HL-60 (cell line): ENCODE data around the gene PLCG1.

Experiments used
- POLR2AphosphoS5 ChIP-seq: IDR thresholded peaks from 2 replicates; pipeline ENCODE4 v1.6.1; 2012; ENCODE audit warnings: low read depth
- TF ChIP-seq, protein P1 (sequence below): IDR thresholded peaks from one replicate; pipeline ENCODE4 v1.5.1; 2011; ENCODE audit warnings: low read length, control low read depth, inconsistent platforms; ENCODE audit not compliant: insufficient read depth

DNA sequence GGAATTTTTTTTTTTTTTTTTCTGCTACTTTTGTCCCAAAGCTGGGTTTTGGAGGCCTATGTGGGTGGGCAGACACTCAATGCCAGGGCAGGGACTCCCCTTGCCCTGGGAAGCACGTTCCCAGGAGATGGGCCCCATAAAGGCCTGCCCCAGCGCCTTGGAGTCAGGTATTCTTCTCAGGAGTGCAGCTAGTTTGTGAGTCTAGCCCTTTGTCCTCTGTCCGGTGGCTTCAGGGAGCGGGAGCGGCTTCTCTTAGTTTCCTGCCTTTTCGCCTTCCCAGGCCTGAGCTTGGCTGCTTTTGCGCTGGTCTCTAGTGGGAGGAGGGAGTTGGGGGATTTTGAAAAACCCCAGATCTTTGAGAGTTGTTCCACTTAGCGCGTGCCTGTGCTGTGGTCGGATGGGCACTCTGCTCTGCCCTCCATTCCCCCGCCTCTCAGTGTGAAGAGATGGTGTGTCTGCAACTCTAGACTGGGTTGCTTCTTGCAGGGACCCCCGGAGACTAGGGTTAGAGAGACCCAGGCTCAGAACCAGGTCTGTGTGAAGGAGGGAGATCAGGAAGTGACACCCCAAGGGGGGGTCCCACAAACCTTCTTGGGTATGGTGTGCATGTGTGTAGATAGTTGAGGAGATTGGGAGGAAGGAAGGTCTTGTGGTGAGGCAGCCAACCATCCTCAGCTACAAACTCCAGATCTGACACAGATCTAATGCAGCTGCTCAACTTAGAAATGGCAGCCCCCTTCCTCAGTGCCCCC is 1.3 kb downstream of the PLCG1 start:
- TF ChIP-seq, protein P1, sequence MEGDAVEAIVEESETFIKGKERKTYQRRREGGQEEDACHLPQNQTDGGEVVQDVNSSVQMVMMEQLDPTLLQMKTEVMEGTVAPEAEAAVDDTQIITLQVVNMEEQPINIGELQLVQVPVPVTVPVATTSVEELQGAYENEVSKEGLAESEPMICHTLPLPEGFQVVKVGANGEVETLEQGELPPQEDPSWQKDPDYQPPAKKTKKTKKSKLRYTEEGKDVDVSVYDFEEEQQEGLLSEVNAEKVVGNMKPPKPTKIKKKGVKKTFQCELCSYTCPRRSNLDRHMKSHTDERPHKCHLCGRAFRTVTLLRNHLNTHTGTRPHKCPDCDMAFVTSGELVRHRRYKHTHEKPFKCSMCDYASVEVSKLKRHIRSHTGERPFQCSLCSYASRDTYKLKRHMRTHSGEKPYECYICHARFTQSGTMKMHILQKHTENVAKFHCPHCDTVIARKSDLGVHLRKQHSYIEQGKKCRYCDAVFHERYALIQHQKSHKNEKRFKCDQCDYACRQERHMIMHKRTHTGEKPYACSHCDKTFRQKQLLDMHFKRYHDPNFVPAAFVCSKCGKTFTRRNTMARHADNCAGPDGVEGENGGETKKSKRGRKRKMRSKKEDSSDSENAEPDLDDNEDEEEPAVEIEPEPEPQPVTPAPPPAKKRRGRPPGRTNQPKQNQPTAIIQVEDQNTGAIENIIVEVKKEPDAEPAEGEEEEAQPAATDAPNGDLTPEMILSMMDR = no peak
- no peak for TF ChIP-seq POLR2AphosphoS5
